Measurements from ENCODE around the gene TMEM17. TPM values are rescaled to one million over a fixed set of nuclear protein-coding genes. Genes with fewer than 3 reads are reported as not detected.
"Not testable (repeated sequence)": the region's sequence is repeated elsewhere in the genome, so short reads cannot be mapped to it uniquely, and the experiment has no call there.

Gene TMEM17
- total RNA-seq, 3 donors from 2014 or later: 0.08 to 0.15 TPM; not detected in 1

DNA sequence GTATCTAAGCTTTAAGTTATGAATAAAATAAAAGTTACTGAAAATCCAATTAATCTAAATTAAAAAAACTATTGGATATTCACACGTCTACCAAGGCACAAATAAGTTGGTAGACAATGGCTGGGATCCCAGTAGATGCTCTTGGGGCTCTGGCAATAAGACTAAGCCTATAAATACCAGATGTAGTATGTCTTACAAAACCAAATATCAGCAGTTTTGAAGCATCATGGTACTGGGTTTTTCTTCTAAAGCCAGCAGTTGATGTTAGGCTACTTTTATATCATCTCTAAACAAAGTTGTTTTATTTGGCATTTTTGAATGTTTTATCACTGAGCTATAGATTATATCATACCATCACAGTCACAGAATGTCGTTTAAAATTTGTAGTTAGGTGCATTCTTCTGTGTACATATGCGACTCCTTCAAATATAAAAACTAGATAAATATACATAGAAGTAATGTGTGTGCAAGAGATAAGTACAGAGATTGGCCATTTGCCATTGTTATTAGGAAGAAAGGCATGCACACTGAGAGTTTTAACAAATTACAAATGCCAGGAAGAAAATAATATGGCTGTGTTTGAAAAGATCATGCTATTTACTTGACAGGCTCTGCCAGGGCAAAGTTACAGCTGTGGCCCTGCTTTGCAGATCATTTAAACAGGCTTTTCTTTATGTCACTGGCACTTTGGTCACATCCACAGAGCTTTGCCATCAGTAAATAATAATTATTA is 21.6 kb upstream of the TMEM17 start:
- H3K4me1 Mint-ChIP-seq (ENCODE audit: low read depth): no peaks in the 10 kb centered on the region
- H3K27me3 Mint-ChIP-seq (ENCODE audit: low read depth): peaks cover 14% of the 10 kb centered on the region
- DNase-seq (no peak), ATAC-seq (no peak)
- H3K9me3 Mint-ChIP-seq: no peaks in the 10 kb centered on the region
- no peaks in the 10 kb centered on the region for H3K36me3 Mint-ChIP-seq (ENCODE audit: insufficient read depth)
- no peak overlapping the region for H3K4me3 Mint-ChIP-seq

DNA sequence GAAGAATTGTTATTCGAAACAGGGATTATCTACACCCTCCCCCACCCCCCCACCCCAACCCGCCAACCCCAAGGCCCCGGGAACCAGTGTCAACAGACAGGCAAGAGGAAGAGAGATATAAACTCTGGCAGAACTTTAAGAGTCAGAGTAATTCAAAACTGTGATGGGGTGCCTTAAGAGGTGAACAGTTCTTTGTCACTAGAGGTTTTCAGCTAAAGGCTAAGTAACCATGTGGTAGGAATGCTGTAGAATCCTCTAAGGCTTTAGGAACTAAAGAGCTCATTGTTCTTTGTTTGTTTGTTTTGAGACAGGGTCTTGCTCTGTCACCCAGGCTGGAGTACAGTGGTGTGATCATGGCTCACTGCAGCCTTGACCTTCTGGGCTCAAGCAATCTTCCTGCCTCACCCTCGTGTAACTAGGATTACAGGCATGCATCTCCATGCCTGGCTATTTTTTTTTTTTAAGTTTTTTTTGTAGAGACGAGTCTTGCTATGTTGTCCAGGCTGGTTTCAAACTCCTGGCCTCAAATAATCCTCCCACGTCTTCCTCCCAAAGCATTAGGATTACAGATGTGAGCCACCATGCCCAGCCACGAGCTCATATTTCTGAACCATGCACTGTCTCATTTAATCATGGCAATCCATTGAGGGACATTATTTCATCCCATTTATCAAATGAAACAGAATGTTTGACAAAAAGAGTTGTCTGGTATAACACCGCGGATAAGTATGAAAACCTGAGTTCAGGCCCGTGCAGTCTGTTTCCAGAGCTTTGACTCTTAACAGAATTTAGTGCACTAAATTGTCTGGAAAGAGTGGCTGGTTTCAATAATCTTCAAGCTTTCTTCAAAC is 20.8 kb upstream of the TMEM17 start:
- H3K9me3 Mint-ChIP-seq: no peaks in the 10 kb centered on the region
- ATAC-seq: no peak

DNA sequence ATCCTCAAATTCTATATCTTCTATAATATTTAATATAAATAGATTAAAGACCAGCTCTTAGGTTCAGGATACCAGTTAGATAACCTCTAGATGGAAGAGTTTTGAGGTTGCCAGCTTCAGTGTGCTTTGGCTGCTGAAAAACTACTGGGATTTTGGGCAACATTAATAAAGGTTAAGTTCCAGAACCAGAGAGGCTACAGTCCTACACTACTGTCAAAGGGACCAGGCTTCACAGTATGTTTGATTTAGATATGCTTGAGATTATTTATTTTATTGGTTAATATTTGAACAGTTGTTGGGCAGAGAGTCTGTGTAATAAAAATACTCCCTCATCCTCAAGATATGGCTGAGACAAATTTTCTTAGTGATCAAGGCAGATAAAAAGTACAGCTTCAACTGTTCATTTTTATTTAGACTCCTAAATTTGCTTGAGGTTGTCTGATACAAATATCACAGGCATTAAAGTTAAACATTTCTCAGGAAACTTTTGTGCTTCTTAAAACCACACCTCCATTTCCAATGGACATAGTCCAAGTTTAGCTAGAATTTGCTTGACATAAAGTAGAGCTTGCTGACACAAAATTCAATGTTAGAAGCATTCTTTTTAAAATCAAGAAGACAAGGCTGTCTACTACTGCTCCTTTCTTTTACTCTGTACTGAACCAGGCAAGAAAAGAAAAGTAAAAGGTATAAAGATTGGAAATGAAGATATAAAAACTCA is 19.7 kb upstream of the TMEM17 start:
- Mint-ChIP-seq H3K4me1 (ENCODE audit: low read depth) (no peaks in the 10 kb centered on the region), H3K36me3 (ENCODE audit: insufficient read depth) (no peaks in the 10 kb centered on the region)

More for the DNA sequence above, 20.8 kb upstream of the TMEM17 start:
- H3K36me3 Mint-ChIP-seq (ENCODE audit: insufficient read depth): no peaks in the 10 kb centered on the region
- DNase-seq: no peak
- H3K4me1 Mint-ChIP-seq (ENCODE audit: low read depth): no peaks in the 10 kb centered on the region
- peaks cover 14% of the 10 kb centered on the region for H3K27me3 Mint-ChIP-seq (ENCODE audit: low read depth)
- H3K4me3 Mint-ChIP-seq: no peak overlapping the region

DNA sequence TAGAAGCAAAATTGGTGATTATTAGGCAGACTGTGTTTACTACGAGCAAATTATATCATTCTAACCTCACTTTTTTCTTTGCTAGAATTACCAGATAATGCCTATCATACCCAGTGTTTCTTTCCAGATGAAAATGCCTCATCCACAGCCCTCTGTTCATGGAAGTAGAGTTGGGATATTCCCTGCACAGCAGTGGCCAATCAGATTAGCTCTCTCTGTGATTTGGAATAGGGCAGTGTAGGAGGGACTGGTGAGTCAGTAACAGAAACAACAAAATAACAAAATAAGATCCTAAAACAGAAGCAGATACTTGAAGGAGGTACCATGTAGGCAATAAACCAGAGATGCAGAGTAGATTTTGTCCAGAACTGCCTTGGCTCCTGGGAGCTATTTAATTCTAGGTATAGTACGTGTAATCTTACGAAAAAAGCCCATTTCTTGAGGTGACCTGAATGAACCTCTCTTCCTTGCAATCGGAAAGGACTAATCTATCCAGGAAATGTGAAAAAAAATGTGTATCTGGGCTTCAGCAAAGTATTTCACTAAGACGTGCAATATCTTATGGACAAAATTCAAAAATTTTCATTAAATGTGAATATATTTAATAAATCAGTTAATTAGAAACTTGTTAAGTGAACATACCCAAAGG is 18.4 kb upstream of the TMEM17 start:
- Mint-ChIP-seq H3K36me3 (ENCODE audit: insufficient read depth) (no peaks in the 10 kb centered on the region), H3K9me3 (no peaks in the 10 kb centered on the region), H3K27me3 (ENCODE audit: low read depth) (peaks cover 16% of the 10 kb centered on the region), H3K4me3 (no peak overlapping the region), H3K4me1 (ENCODE audit: low read depth) (no peaks in the 10 kb centered on the region)
- no peak for ATAC-seq
- DNase-seq: no peak

More for the DNA sequence above, 19.7 kb upstream of the TMEM17 start:
- no peak overlapping the region for H3K4me3 Mint-ChIP-seq
- no peaks in the 10 kb centered on the region for H3K9me3 Mint-ChIP-seq
- DNase-seq (no peak), ATAC-seq (no peak)
- peaks cover 14% of the 10 kb centered on the region for H3K27me3 Mint-ChIP-seq (ENCODE audit: low read depth)

GRCh38 chr2:62521061-62521460 is 15.1 kb upstream of the TMEM17 start:
- H3K27me3 Mint-ChIP-seq (ENCODE audit: low read depth): peaks cover 15% of the 10 kb centered on the region
- H3K9me3 Mint-ChIP-seq; H3K36me3 Mint-ChIP-seq (ENCODE audit: insufficient read depth); DNase-seq; ATAC-seq; H3K4me3 Mint-ChIP-seq; H3K4me1 Mint-ChIP-seq (ENCODE audit: low read depth): not testable (repeated sequence)

- Mint-ChIP-seq H3K27me3 (ENCODE audit: low read depth) (peaks cover 16% of the 10 kb centered on the region), H3K4me1 (ENCODE audit: low read depth) (no peaks in the 10 kb centered on the region), H3K9me3 (no peaks in the 10 kb centered on the region), H3K4me3 (no peak overlapping the region), H3K36me3 (ENCODE audit: insufficient read depth) (no peaks in the 10 kb centered on the region)
- DNase-seq: no peak
- ATAC-seq: no peak
These were observed 6.4 kb upstream of the TMEM17 start for GRCh38 chr2:62512384-62512783.

DNA sequence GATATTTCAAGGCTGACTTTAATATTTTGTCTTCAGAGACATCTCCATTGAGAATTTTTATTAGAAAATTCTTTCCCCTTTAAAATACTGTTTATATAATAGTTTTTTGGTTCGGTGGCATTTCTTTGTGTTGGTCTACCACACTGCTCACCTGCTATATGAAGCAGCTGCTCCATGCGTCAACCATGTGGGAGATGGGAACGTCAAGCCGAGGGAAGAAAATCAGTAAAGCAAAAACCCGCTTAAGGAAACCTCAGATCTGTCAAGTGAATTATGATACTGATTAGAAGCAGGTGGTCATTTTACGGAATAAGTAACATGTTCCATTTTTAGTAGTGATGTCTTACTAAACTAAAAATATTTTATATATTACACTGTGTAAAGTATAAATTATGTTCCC is 5.6 kb upstream of the TMEM17 start:
- Mint-ChIP-seq H3K36me3 (ENCODE audit: insufficient read depth) (no peaks in the 10 kb centered on the region), H3K9me3 (no peaks in the 10 kb centered on the region), H3K4me3 (no peak overlapping the region), H3K27me3 (ENCODE audit: low read depth) (peaks cover 16% of the 10 kb centered on the region), H3K4me1 (ENCODE audit: low read depth) (no peaks in the 10 kb centered on the region)
- ATAC-seq (no peak), DNase-seq (no peak)

DNA sequence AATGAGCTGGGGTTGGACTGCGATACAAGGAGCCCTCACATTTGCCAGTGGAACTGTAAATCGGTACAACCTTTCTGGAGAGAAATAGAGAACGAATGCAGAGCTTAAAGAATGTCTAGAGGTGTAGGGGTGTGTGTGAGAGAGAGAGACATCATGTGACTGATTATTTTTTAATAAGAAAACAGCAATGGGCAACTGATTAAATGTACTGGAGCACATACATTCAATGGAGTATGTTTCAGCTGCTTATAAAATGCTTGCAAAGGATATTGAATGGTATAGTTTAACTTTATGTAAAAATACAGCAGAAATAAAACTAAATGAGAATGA is 391 bp upstream of the TMEM17 start:
- no peaks in the 10 kb centered on the region for H3K36me3 Mint-ChIP-seq (ENCODE audit: insufficient read depth)
- no peak for DNase-seq
- no peaks in the 10 kb centered on the region for H3K9me3 Mint-ChIP-seq
- peaks cover 17% of the 10 kb centered on the region for H3K27me3 Mint-ChIP-seq (ENCODE audit: low read depth)
- H3K4me3 Mint-ChIP-seq: peak overlapping the region; percentile 74
- peaks cover 8% of the 10 kb centered on the region for H3K4me1 Mint-ChIP-seq (ENCODE audit: low read depth)
- peak in 1 of 2 donors; percentile 11 for ATAC-seq

DNA sequence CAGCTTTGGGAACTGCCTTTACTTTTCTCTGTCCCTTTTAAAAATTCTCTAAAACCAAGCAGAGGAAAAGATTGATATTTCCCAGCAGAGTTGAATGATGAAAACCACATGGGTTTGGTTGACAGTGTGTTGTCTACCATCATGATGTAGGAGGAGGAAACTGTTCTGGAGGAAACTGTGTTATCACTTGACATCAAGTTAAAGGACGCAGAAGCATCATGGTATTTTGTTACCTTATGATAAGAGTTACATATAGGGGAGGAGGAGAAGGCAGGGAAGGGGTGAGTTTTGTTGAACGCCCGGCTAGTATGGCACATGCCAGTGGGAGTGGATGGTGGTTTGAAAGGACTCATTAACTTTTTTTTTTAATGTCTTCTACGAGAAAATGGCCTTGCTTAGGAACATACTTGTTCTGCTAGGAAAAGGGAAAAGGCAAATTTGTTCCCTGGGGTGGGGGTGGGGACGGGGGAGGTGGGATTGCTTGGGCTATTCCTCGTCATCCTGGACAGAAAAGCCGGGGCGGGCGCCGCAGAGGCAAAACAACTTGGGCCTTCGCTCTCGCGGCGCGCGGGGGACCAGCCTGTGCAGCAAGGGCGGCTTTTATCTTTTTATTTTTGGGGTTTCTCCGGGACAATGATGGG is 766 bp downstream of the TMEM17 start:
- ATAC-seq (no peak), DNase-seq (no peak)
- Mint-ChIP-seq H3K4me1 (ENCODE audit: low read depth) (peaks cover 8% of the 10 kb centered on the region), H3K27me3 (ENCODE audit: low read depth) (peaks cover 17% of the 10 kb centered on the region), H3K9me3 (no peaks in the 10 kb centered on the region), H3K36me3 (ENCODE audit: insufficient read depth) (no peaks in the 10 kb centered on the region), H3K4me3 (peak overlapping the region; percentile 74)

DNA sequence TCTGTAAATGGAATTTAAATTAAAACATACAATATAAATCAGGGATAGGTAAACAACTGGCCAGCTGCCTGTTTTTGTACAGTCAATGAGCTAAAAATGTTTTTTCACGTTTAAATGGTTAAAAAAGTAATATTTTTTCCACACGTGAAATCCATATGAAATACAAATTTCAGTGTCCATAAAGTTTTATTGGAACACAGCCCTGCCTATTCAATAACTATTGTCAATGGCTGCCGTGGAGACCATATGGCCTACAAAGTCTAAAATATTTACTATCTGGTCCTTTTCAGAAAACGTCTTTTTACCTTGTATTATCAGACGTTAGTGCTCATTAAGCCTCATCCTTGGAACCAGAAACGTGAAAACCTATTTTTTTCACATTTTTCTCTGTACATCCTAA is 1.3 kb downstream of the TMEM17 start:
- peak overlapping the region; percentile 74 for H3K4me3 Mint-ChIP-seq
- H3K27me3 Mint-ChIP-seq (ENCODE audit: low read depth): peaks cover 17% of the 10 kb centered on the region
- no peaks in the 10 kb centered on the region for H3K36me3 Mint-ChIP-seq (ENCODE audit: insufficient read depth)
- DNase-seq (no peak), ATAC-seq (no peak)
- peaks cover 8% of the 10 kb centered on the region for H3K4me1 Mint-ChIP-seq (ENCODE audit: low read depth)
- H3K9me3 Mint-ChIP-seq: no peaks in the 10 kb centered on the region

- H3K4me1 Mint-ChIP-seq (ENCODE audit: low read depth): peaks cover 8% of the 10 kb centered on the region
- ATAC-seq (no peak), DNase-seq (no peak)
- no peak overlapping the region for H3K4me3 Mint-ChIP-seq
- H3K36me3 Mint-ChIP-seq (ENCODE audit: insufficient read depth): no peaks in the 10 kb centered on the region
- no peaks in the 10 kb centered on the region for H3K9me3 Mint-ChIP-seq
- H3K27me3 Mint-ChIP-seq (ENCODE audit: low read depth): peaks cover 11% of the 10 kb centered on the region
These were observed 4.0 kb downstream of the TMEM17 start for GRCh38 chr2:62501794-62502500.

- Mint-ChIP-seq H3K4me3 (no peak overlapping the region), H3K4me1 (ENCODE audit: low read depth) (peaks cover 3% of the 10 kb centered on the region), H3K36me3 (ENCODE audit: insufficient read depth) (no peaks in the 10 kb centered on the region), H3K9me3 (no peaks in the 10 kb centered on the region), H3K27me3 (ENCODE audit: low read depth) (peaks cover 6% of the 10 kb centered on the region)
- DNase-seq: no peak
- no peak for ATAC-seq
These were observed 4.9 kb downstream of the TMEM17 start for GRCh38 chr2:62501069-62501468.

DNA sequence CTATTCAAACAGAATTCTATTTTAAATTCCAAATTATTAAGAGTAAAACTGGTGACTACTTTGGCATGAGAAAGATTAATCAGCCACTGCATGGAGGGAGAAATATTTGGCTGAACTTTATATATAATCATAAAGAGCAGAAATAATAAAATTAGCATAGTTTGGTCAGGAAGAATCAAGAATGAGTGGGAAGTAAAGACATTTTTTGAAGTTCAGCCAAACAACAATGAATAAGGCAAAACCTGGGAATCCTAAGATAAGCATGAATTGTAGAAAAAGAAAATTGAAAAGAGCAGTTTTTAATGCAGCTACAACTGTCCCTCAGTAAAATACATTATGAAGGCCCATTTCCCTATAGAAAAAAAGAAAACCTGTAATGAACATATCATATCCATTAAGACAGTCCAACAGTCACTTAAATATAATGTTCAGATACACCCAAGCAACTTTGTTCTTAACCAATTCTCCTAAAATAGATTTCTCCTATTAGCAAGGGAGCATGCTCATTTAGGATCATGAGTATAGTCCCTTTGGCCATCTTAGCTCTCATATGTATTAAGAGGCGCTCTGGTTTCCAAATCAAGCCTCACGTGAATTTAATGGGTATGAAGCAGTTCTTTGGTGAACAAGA is 6.5 kb downstream of the TMEM17 start:
- no peaks in the 10 kb centered on the region for H3K27me3 Mint-ChIP-seq (ENCODE audit: low read depth)
- H3K4me1 Mint-ChIP-seq (ENCODE audit: low read depth): no peaks in the 10 kb centered on the region
- no peaks in the 10 kb centered on the region for H3K36me3 Mint-ChIP-seq (ENCODE audit: insufficient read depth)
- ATAC-seq (no peak), DNase-seq (no peak)
- no peaks in the 10 kb centered on the region for H3K9me3 Mint-ChIP-seq
- no peak overlapping the region for H3K4me3 Mint-ChIP-seq

Data from activated T-cell treated with anti-CD3 and anti-CD28 coated beads, Interleukin-2, amount 50 U/mL, for 4 hours (primary cell).